ENCODE measurements around the gene NUCB1.

DNA sequence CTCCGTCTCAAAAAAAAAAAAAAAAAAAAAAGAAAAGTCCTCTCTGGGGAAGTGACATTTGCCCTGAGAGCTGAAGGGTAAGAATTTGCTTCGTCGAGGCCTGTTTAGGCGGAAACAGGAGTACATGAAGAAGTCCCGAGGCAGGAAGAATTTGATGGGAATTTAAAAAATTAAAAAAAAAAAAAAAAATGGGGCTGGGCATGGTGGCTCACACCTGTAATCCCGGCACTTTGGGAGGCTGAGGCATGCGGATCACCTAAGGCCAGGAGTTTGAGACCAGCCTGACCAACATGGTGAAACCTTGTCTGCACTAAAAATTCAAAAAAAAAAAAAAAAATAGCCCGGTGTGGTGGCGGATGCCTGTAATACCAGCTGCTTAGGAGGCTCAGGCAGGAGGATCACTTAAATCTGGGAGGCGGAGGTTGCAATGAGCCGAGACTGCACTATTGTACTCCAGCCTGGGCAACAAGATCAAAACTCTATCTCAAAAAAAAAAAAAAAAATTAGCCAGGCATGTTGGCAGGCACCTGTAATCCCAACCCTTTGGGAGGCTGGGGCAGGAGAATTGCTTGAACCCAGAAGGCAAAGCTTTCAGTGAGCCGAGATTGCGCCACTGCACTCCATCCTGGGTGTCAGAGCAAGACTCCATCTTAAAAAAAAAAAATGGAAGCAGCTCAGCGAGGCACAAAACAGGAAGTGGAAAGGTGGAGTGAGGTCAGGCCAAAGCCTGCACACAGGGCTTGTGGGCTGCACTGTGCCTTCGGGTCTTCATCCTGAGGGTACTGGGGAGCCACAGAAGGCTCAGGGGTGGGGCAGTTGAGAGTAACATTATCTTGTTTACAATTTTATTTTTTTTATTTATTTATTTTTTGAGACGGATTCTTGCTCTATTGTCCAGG is 59.5 kb downstream of the NUCB1 start:
- TF ChIP-seq, protein P1, sequence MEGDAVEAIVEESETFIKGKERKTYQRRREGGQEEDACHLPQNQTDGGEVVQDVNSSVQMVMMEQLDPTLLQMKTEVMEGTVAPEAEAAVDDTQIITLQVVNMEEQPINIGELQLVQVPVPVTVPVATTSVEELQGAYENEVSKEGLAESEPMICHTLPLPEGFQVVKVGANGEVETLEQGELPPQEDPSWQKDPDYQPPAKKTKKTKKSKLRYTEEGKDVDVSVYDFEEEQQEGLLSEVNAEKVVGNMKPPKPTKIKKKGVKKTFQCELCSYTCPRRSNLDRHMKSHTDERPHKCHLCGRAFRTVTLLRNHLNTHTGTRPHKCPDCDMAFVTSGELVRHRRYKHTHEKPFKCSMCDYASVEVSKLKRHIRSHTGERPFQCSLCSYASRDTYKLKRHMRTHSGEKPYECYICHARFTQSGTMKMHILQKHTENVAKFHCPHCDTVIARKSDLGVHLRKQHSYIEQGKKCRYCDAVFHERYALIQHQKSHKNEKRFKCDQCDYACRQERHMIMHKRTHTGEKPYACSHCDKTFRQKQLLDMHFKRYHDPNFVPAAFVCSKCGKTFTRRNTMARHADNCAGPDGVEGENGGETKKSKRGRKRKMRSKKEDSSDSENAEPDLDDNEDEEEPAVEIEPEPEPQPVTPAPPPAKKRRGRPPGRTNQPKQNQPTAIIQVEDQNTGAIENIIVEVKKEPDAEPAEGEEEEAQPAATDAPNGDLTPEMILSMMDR (IDR thresholded peaks at IDR 0.05): no peak
- no peak for TF ChIP-seq ZFX (IDR thresholded peaks at IDR 0.05; ENCODE audit: borderline replicate concordance)
